ENCODE data around the gene GEMIN7. TPM values are rescaled to one million over a fixed set of nuclear protein-coding genes. Genes with fewer than 3 reads are reported as not detected.

GEMIN7 gene
- total and polyA plus RNA-seq, 2 experiments from 2014 or later = 49.6 to 90.5 TPM

DNA sequence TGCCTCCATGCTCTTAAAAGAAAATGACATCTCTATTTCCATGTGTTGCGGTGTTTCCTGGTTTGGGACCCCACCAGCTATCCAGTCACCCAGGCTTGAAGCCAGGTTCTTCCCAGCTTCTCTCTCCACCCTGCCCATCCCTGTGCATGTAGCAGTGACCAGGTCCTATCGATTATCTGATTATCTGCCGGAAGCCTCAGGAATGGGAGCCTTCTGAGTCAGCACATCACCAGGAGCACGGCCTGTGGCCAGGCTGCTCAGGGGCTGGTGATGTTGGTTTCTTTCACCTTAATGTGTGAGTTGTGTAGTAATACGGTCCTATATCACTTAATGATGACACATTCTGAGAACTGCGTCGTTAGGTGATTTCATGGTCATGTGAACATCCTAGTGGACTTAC is 47.6 kb downstream of the GEMIN7 start:
- H3K27me3 Mint-ChIP-seq (ENCODE audit: insufficient read depth, low read depth, poor library complexity) = peaks cover 3% of the 10 kb centered on the region
- no peaks in the 10 kb centered on the region for H3K36me3 Mint-ChIP-seq (ENCODE audit: low read depth)
- no peak overlapping the region for H3K4me3 Mint-ChIP-seq
- Histone ChIP-seq H3K79me2 (replicated peaks; ENCODE audit: insufficient read depth) (peaks cover 56% of the 10 kb centered on the region), H3K27ac (ENCODE audit: low read depth) (no peak overlapping the region), H3K4me2 (no peak overlapping the region), H2AFZ (no peak overlapping the region), H3K4me3 (no peak overlapping the region), H4K20me1 (replicated peaks; ENCODE audit: insufficient read depth) (peaks cover 44% of the 10 kb centered on the region), H3F3A (replicated peaks; ENCODE audit: low read depth) (0 out of 2 replicates have a peak, but pooled peaks cover 2% of the 10 kb centered on the region), H3K9me2 (ENCODE audit: insufficient read depth) (no peaks in the 10 kb centered on the region), H3K36me3 (ENCODE audit: insufficient read depth) (no peaks in the 10 kb centered on the region), H3K27me3 (ENCODE audit: insufficient read depth) (no peaks in the 10 kb centered on the region), H3K4me1 (ENCODE audit: insufficient read depth) (0 out of 2 replicates have a peak, but pooled peaks cover 2% of the 10 kb centered on the region)
- H3K9me3 Mint-ChIP-seq = no peaks in the 10 kb centered on the region
- DNase-seq (ENCODE audit: low spot score) = no peak
- ATAC-seq = no peak
- H3K27ac Mint-ChIP-seq = no peak overlapping the region; the same call in 1 of the 2 replicates
- H3K4me1 Mint-ChIP-seq = peaks cover 15% of the 10 kb centered on the region; the same call in 2 of the 3 replicates
- TF ChIP-seq, protein P1, sequence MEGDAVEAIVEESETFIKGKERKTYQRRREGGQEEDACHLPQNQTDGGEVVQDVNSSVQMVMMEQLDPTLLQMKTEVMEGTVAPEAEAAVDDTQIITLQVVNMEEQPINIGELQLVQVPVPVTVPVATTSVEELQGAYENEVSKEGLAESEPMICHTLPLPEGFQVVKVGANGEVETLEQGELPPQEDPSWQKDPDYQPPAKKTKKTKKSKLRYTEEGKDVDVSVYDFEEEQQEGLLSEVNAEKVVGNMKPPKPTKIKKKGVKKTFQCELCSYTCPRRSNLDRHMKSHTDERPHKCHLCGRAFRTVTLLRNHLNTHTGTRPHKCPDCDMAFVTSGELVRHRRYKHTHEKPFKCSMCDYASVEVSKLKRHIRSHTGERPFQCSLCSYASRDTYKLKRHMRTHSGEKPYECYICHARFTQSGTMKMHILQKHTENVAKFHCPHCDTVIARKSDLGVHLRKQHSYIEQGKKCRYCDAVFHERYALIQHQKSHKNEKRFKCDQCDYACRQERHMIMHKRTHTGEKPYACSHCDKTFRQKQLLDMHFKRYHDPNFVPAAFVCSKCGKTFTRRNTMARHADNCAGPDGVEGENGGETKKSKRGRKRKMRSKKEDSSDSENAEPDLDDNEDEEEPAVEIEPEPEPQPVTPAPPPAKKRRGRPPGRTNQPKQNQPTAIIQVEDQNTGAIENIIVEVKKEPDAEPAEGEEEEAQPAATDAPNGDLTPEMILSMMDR (conservative IDR thresholded peaks at IDR 0.05; ENCODE audit: low read depth in 2 of 2) = no peak
- no peak for TF ChIP-seq EZH2 (IDR thresholded peaks at IDR 0.05; ENCODE audit: low read depth, unreplicated experiment)
- TF ChIP-seq JUNB (IDR thresholded peaks at IDR 0.05; ENCODE audit: unreplicated experiment) = no peak
- no peak for TF ChIP-seq ZNF114 (CRISPR knock-in tag; IDR thresholded peaks at IDR 0.05)
- no peak for TF ChIP-seq NANOG (IDR thresholded peaks at IDR 0.05; ENCODE audit: borderline replicate concordance)
- no peak for TF ChIP-seq ZNF331 (CRISPR knock-in tag; IDR thresholded peaks at IDR 0.05; ENCODE audit: low read depth)
- no peak for TF ChIP-seq CREB1 (CRISPR knock-in tag; IDR thresholded peaks at IDR 0.05; ENCODE audit: low read depth)
- TF ChIP-seq POLR2AphosphoS5 (IDR thresholded peaks at IDR 0.05; ENCODE audit: low read depth) = no peak
- TF ChIP-seq EZH2phosphoT487 (IDR thresholded peaks at IDR 0.05; ENCODE audit: unreplicated experiment) = no peak
- TF ChIP-seq STAT1 (IDR thresholded peaks at IDR 0.05; ENCODE audit: unreplicated experiment) = no peak
- TF ChIP-seq, protein P2, sequence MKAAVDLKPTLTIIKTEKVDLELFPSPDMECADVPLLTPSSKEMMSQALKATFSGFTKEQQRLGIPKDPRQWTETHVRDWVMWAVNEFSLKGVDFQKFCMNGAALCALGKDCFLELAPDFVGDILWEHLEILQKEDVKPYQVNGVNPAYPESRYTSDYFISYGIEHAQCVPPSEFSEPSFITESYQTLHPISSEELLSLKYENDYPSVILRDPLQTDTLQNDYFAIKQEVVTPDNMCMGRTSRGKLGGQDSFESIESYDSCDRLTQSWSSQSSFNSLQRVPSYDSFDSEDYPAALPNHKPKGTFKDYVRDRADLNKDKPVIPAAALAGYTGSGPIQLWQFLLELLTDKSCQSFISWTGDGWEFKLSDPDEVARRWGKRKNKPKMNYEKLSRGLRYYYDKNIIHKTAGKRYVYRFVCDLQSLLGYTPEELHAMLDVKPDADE (IDR thresholded peaks at IDR 0.05) = no peak
- TF ChIP-seq, protein P3, sequence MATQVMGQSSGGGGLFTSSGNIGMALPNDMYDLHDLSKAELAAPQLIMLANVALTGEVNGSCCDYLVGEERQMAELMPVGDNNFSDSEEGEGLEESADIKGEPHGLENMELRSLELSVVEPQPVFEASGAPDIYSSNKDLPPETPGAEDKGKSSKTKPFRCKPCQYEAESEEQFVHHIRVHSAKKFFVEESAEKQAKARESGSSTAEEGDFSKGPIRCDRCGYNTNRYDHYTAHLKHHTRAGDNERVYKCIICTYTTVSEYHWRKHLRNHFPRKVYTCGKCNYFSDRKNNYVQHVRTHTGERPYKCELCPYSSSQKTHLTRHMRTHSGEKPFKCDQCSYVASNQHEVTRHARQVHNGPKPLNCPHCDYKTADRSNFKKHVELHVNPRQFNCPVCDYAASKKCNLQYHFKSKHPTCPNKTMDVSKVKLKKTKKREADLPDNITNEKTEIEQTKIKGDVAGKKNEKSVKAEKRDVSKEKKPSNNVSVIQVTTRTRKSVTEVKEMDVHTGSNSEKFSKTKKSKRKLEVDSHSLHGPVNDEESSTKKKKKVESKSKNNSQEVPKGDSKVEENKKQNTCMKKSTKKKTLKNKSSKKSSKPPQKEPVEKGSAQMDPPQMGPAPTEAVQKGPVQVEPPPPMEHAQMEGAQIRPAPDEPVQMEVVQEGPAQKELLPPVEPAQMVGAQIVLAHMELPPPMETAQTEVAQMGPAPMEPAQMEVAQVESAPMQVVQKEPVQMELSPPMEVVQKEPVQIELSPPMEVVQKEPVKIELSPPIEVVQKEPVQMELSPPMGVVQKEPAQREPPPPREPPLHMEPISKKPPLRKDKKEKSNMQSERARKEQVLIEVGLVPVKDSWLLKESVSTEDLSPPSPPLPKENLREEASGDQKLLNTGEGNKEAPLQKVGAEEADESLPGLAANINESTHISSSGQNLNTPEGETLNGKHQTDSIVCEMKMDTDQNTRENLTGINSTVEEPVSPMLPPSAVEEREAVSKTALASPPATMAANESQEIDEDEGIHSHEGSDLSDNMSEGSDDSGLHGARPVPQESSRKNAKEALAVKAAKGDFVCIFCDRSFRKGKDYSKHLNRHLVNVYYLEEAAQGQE (IDR thresholded peaks at IDR 0.05; ENCODE audit: unreplicated experiment) = no peak
- TF ChIP-seq, protein P4, sequence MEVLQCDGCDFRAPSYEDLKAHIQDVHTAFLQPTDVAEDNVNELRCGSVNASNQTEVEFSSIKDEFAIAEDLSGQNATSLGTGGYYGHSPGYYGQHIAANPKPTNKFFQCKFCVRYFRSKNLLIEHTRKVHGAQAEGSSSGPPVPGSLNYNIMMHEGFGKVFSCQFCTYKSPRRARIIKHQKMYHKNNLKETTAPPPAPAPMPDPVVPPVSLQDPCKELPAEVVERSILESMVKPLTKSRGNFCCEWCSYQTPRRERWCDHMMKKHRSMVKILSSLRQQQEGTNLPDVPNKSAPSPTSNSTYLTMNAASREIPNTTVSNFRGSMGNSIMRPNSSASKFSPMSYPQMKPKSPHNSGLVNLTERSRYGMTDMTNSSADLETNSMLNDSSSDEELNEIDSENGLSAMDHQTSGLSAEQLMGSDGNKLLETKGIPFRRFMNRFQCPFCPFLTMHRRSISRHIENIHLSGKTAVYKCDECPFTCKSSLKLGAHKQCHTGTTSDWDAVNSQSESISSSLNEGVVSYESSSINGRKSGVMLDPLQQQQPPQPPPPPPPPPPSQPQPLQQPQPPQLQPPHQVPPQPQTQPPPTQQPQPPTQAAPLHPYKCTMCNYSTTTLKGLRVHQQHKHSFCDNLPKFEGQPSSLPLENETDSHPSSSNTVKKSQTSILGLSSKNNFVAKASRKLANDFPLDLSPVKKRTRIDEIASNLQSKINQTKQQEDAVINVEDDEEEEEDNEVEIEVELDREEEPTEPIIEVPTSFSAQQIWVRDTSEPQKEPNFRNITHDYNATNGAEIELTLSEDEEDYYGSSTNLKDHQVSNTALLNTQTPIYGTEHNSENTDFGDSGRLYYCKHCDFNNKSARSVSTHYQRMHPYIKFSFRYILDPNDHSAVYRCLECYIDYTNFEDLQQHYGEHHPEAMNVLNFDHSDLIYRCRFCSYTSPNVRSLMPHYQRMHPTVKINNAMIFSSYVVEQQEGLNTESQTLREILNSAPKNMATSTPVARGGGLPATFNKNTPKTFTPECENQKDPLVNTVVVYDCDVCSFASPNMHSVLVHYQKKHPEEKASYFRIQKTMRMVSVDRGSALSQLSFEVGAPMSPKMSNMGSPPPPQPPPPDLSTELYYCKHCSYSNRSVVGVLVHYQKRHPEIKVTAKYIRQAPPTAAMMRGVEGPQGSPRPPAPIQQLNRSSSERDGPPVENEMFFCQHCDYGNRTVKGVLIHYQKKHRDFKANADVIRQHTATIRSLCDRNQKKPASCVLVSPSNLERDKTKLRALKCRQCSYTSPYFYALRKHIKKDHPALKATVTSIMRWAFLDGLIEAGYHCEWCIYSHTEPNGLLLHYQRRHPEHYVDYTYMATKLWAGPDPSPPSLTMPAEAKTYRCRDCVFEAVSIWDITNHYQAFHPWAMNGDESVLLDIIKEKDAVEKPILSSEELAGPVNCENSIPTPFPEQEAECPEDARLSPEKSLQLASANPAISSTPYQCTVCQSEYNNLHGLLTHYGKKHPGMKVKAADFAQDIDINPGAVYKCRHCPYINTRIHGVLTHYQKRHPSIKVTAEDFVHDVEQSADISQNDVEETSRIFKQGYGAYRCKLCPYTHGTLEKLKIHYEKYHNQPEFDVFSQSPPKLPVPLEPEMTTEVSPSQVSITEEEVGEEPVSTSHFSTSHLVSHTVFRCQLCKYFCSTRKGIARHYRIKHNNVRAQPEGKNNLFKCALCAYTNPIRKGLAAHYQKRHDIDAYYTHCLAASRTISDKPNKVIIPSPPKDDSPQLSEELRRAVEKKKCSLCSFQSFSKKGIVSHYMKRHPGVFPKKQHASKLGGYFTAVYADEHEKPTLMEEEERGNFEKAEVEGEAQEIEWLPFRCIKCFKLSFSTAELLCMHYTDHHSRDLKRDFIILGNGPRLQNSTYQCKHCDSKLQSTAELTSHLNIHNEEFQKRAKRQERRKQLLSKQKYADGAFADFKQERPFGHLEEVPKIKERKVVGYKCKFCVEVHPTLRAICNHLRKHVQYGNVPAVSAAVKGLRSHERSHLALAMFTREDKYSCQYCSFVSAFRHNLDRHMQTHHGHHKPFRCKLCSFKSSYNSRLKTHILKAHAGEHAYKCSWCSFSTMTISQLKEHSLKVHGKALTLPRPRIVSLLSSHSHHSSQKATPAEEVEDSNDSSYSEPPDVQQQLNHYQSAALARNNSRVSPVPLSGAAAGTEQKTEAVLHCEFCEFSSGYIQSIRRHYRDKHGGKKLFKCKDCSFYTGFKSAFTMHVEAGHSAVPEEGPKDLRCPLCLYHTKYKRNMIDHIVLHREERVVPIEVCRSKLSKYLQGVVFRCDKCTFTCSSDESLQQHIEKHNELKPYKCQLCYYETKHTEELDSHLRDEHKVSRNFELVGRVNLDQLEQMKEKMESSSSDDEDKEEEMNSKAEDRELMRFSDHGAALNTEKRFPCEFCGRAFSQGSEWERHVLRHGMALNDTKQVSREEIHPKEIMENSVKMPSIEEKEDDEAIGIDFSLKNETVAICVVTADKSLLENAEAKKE (CRISPR knock-in tag; IDR thresholded peaks at IDR 0.05) = no peak

Data from GM23338 (cell line).